B cell (primary cell): ENCODE results near the gene RPL13A.

Source experiments
- CTCF ChIP-seq: fragments of 200-600 bp; IDR thresholded peaks from one replicate; pipeline ENCODE4 v1.8.0; 2022; ENCODE audit warnings: antibody characterized with exemption, mild to moderate bottlenecking
- EZH2 ChIP-seq: IDR thresholded peaks from 2 replicates; pipeline ENCODE4 v1.6.1; 2012; ENCODE audit warnings: borderline replicate concordance, low read depth, mild to moderate bottlenecking, moderate library complexity, low read length; ENCODE audit not compliant: insufficient read depth, poor library complexity, severe bottlenecking

GRCh38 chr19:49455773-49456172 lies 31.6 kb upstream of the RPL13A start:
- TF ChIP-seq CTCF: no peak
- TF ChIP-seq EZH2: no peak
